T1000 (cell line): ENCODE results near the gene GARNL3.

Experiments
- DNase-seq: peaks from one replicate; lab custom pipeline; 2025; ENCODE audit warnings: mixed read lengths; lab: John Stamatoyannopoulos, UW

The GARNL3 gene

GRCh38 chr9:127264462-127265219 lies at the start of gene GARNL3:
Gene GARNL3, plus strand, starts transcription at chr9:127264774. Its CDS starts 104 bp downstream, at chr9:127264878.
- no peak for DNase-seq

- DNase-seq: no peak
Measured at GRCh38 chr9:127215268-127216209, 49.0 kb upstream of the GARNL3 start.

GRCh38 chr9:127216210-127216887 lies 48.2 kb upstream of the GARNL3 start:
- no peak for DNase-seq

GRCh38 chr9:127216888-127217217 lies 47.7 kb upstream of the GARNL3 start:
- DNase-seq: no peak

- no peak for DNase-seq
Measured at GRCh38 chr9:127218818-127219217, 45.8 kb upstream of the GARNL3 start.

- DNase-seq: no peak
Measured at GRCh38 chr9:127219520-127219919, 45.1 kb upstream of the GARNL3 start.

GRCh38 chr9:127221695-127222094 lies 42.9 kb upstream of the GARNL3 start:
- no peak for DNase-seq

GRCh38 chr9:127222388-127223095 lies 42.0 kb upstream of the GARNL3 start:
- DNase-seq: no peak

GRCh38 chr9:127223266-127223665 lies 41.3 kb upstream of the GARNL3 start:
- DNase-seq: no peak

- no peak for DNase-seq
Measured at GRCh38 chr9:127223810-127224177, 40.8 kb upstream of the GARNL3 start.

- peak; percentile 93 for DNase-seq
Measured at GRCh38 chr9:127224178-127224882, 40.2 kb upstream of the GARNL3 start.

- peak; percentile 89 for DNase-seq
Measured at GRCh38 chr9:127224883-127225739, 39.5 kb upstream of the GARNL3 start.

GRCh38 chr9:127225801-127226625 lies 38.6 kb upstream of the GARNL3 start:
- DNase-seq: no peak

GRCh38 chr9:127229691-127230417 lies 34.7 kb upstream of the GARNL3 start:
- DNase-seq: no peak

- DNase-seq: no peak
Measured at GRCh38 chr9:127231666-127232065, 32.9 kb upstream of the GARNL3 start.

- DNase-seq: no peak
Measured at GRCh38 chr9:127232833-127233549, 31.6 kb upstream of the GARNL3 start.

GRCh38 chr9:127233550-127233949 lies 31.0 kb upstream of the GARNL3 start:
- no peak for DNase-seq

GRCh38 chr9:127233989-127234388 lies 30.6 kb upstream of the GARNL3 start:
- no peak for DNase-seq
